Measurements from ENCODE around the gene CTNND2. TPM values are rescaled to one million over a fixed set of nuclear protein-coding genes. Genes with fewer than 3 reads are reported as not detected.
"Not testable (repeated sequence)": the region's sequence is repeated elsewhere in the genome, so short reads cannot be mapped to it uniquely, and the experiment has no call there.

The CTNND2 gene
- total RNA-seq, 1 donor from 2014 or later, result 41.3 TPM

- no peak for DNase-seq (ENCODE audit: low spot score)
- intact Hi-C loops (cut with DNase I), result no loop called here
These were observed 30.7 kb downstream of the CTNND2 start for GRCh38 chr5:11873587-11873986.

- intact Hi-C loops (cut with DNase I), result no loop called here
- DNase-seq (ENCODE audit: low spot score), result no peak
These were observed 35.0 kb downstream of the CTNND2 start for GRCh38 chr5:11869203-11869602.

- intact Hi-C loops (cut with DNase I), result no loop called here
- DNase-seq (ENCODE audit: low spot score), result no peak
These were observed 40.3 kb downstream of the CTNND2 start for GRCh38 chr5:11863911-11864310.

GRCh38 chr5:11857391-11857790 lies 46.9 kb downstream of the CTNND2 start:
- intact Hi-C loops (cut with DNase I), result no loop called here
- no peak for DNase-seq (ENCODE audit: low spot score)

GRCh38 chr5:11854936-11855335 lies 49.3 kb downstream of the CTNND2 start:
- DNase-seq (ENCODE audit: low spot score), result no peak
- intact Hi-C loops (cut with DNase I), result no loop called here

- intact Hi-C loops (cut with DNase I), result no loop called here
- DNase-seq (ENCODE audit: low spot score), result no peak
These were observed 50.5 kb downstream of the CTNND2 start for GRCh38 chr5:11853796-11854195.

GRCh38 chr5:11853140-11853539 lies 51.1 kb downstream of the CTNND2 start:
- no peak for DNase-seq (ENCODE audit: low spot score)
- intact Hi-C loops (cut with DNase I), result no loop called here

- DNase-seq (ENCODE audit: low spot score), result no peak
- intact Hi-C loops (cut with DNase I), result no loop called here
These were observed 51.5 kb downstream of the CTNND2 start for GRCh38 chr5:11852717-11853087.

- intact Hi-C loops (cut with DNase I), result no loop called here
- no peak for DNase-seq (ENCODE audit: low spot score)
These were observed 52.1 kb downstream of the CTNND2 start for GRCh38 chr5:11851965-11852716.

- DNase-seq (ENCODE audit: low spot score), result no peak
- intact Hi-C loops (cut with DNase I), result no loop called here
These were observed 52.8 kb downstream of the CTNND2 start for GRCh38 chr5:11851416-11851815.

GRCh38 chr5:11828566-11828965 lies 75.7 kb downstream of the CTNND2 start:
- intact Hi-C loops (cut with DNase I); DNase-seq (ENCODE audit: low spot score): not testable (repeated sequence)

GRCh38 chr5:11822598-11822997 lies 81.6 kb downstream of the CTNND2 start:
- DNase-seq (ENCODE audit: low spot score), result no peak
- intact Hi-C loops (cut with DNase I), result no loop called here

GRCh38 chr5:11815916-11816315 lies 88.3 kb downstream of the CTNND2 start:
- DNase-seq (ENCODE audit: low spot score), result no peak
- intact Hi-C loops (cut with DNase I), result no loop called here

- no peak for DNase-seq (ENCODE audit: low spot score)
- intact Hi-C loops (cut with DNase I), result no loop called here
These were observed 88.8 kb downstream of the CTNND2 start for GRCh38 chr5:11815481-11815880.

- no peak for DNase-seq (ENCODE audit: low spot score)
- intact Hi-C loops (cut with DNase I), result no loop called here
These were observed 89.9 kb downstream of the CTNND2 start for GRCh38 chr5:11814373-11814772.

GRCh38 chr5:11809407-11809806 lies 94.8 kb downstream of the CTNND2 start:
- intact Hi-C loops (cut with DNase I), result no loop called here
- no peak for DNase-seq (ENCODE audit: low spot score)

- intact Hi-C loops (cut with DNase I), result no loop called here
- no peak for DNase-seq (ENCODE audit: low spot score)
These were observed 100.8 kb downstream of the CTNND2 start for GRCh38 chr5:11803436-11803835.

- no peak for DNase-seq (ENCODE audit: low spot score)
- intact Hi-C loops (cut with DNase I), result no loop called here
These were observed 103.2 kb downstream of the CTNND2 start for GRCh38 chr5:11801061-11801460.

- intact Hi-C loops (cut with DNase I), result no loop called here
- DNase-seq (ENCODE audit: low spot score), result no peak
These were observed 107.1 kb downstream of the CTNND2 start for GRCh38 chr5:11797132-11797531.

- intact Hi-C loops (cut with DNase I), result no loop called here
These were observed 110.8 kb downstream of the CTNND2 start for GRCh38 chr5:11793396-11793795.

GRCh38 chr5:11792621-11793020 lies 111.6 kb downstream of the CTNND2 start:
- intact Hi-C loops (cut with DNase I), result no loop called here
- no peak for DNase-seq (ENCODE audit: low spot score)

More at GRCh38 chr5:11793396-11793795, 110.8 kb downstream of the CTNND2 start:
- no peak for DNase-seq (ENCODE audit: low spot score)

- intact Hi-C loops (cut with DNase I), result no loop called here
- no peak for DNase-seq (ENCODE audit: low spot score)
These were observed 112.5 kb downstream of the CTNND2 start for GRCh38 chr5:11791792-11792191.

Data from cardiac septum (tissue), 1 donor.